GM19023 (cell line): ENCODE data around the gene OR2K2.
"Not testable (repeated sequence)": the region's sequence is repeated elsewhere in the genome, so short reads cannot be mapped to it uniquely, and the experiment has no call there.

ENCODE experiments used
- ATAC-seq: cut with Tn5 transposase; IDR thresholded peaks from one replicate; pipeline ENCODE4 v1.9.1; 2021; ENCODE audit warnings: mild to moderate bottlenecking, moderate library complexity; ENCODE audit not compliant: unreplicated experiment

Gene OR2K2, protein sequence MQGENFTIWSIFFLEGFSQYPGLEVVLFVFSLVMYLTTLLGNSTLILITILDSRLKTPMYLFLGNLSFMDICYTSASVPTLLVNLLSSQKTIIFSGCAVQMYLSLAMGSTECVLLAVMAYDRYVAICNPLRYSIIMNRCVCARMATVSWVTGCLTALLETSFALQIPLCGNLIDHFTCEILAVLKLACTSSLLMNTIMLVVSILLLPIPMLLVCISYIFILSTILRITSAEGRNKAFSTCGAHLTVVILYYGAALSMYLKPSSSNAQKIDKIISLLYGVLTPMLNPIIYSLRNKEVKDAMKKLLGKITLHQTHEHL

DNA sequence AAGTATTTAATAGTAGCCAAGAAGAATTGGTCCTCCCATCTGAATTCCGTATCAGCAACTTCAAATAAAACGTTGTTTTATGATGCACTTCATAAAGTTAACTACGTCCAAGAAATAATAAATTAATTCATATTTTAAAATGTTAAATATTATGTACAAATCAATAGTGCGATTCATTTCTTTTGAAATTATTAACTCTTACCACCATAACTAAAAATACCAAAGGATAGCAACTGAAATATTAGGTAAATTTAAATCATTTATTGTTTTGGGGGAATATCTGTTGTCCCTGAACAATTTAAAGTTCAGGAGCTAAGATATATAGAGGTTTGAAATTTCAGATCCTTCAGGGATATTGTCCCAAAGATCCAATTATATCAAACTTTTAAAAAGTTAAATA is at the start of gene OR2K2:
TSS of gene OR2K2 (minus strand) at position 101 of the 400 bp plus-strand sequence. CDS start 1,791 bp downstream, outside the sequence.
- ATAC-seq = no peak

DNA sequence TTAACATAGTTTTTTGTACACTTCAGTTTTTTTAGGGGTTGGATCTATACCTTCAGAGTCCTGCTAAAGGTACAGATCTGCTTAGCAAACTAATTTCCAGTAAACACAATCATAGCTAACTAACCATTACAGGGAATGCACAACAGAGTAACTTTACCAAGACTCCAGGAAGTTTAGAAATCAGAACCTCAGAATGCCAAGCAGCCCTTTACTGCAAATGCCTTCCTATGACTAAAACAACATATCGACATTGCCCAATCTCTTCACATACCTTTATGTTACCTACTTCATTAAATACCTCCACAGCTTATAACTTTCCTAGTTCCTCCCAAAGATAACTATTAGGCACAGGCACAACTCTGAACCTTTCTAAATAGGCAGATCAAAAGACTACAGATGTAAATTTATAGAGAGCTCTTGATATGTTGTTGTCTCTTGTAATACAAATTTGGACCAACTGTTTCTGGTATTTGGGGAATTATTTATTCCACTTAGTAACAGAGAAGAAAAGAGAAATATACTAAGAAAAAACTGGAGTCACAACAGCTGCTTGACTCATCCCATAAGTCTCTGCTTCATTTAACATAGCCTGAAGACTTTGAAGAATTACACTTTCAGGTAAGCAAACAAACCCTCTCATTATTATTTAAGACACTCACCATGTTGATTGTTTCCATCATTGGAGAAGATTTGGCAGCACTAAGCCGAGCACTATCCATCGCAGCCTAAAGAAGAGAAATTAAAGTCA is 46.0 kb upstream of the OR2K2 start:
- ATAC-seq = no peak

DNA sequence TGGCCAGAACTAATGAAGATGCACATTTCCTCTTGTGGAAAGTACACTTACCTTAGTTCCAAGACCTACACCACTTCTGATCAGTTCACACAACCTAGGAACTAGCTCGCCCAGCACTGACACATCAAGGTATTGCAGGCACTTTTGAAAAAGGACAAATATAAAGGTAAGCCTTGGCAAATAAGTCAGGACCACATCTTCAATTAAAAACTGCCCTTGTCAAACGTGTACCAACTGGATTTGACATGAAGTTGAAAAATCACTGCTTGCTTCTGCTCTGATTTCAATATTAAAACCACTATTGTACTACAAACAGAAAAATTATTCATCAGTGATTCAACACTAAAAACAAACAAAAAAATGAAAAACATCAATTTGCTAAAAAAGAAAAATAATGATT is 45.0 kb upstream of the OR2K2 start:
- ATAC-seq = no peak

DNA sequence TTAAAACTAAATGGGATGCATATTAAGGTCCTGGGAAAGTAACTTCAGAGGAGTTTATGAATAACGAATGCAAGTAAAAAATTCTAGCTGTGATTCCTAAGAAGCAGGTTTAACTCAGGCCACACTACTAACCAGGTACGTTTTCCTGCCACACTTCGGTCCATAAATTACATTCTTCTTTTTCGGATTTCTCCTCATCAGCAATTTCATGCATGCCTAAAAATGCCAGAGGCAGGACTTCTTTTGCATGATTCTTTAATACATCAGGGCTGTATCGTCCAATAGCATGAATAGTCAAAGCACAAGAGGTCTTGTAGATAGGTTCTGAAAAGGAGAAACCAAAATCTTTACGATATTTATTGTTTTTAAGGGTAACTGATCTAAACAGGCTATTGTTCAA is 42.3 kb upstream of the OR2K2 start:
- no peak for ATAC-seq

DNA sequence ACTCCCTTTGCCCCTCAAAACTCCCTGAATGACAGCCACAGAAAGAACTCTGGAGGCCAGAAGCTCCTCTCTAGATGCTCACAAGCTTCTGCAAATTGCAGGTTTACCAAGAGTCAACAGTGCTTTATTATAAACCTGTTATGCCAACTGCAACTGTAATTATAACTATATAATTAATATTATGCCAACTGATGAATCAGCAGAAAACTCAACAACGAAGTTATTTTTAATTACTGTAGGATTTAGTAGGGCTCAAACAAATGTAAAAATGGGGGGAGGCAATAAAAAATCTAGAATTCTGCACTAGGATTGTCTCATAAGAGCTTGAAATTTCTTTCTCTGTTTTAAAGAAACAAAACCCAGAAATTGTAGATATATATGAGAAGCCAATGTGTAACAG is 37.0 kb upstream of the OR2K2 start:
- ATAC-seq = no peak

DNA sequence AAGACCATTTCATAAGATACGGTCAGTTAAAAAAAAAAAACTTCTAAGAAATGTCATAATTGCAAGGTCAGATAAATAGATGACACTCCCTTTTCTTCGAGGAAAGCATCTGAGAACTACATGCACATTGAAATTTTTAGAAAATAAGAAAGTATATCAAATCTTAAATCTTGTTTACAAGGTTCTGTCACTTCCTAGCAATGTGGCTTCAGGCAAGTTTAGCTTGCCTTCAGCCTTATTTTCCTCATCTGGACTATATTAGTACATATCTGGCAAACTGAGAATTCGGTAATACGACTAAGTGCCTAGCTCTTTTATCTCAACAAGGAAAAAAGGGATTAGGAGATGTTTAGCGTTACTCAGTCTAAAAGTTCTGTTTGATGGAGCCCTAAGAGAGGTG is 32.5 kb upstream of the OR2K2 start:
- no peak for ATAC-seq

DNA sequence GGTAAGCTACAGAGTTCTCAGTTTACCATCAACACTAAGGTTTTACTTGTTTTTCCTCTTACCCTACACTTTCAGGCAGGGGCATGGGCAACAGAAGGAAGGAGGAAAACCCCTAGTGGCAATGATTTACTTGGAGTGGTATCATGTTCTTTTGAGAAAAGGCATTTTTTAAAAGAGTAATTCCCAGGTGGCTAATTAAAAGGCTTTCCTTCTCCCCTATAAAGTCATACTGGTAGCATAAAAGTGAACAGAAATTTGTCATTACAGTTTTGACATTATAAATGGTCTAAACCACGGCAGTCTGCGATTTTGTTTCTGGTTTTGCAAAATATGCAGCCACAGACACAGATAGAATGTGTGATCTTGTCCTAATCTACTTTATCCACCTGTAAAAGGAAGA is 30.9 kb upstream of the OR2K2 start:
- no peak for ATAC-seq

DNA sequence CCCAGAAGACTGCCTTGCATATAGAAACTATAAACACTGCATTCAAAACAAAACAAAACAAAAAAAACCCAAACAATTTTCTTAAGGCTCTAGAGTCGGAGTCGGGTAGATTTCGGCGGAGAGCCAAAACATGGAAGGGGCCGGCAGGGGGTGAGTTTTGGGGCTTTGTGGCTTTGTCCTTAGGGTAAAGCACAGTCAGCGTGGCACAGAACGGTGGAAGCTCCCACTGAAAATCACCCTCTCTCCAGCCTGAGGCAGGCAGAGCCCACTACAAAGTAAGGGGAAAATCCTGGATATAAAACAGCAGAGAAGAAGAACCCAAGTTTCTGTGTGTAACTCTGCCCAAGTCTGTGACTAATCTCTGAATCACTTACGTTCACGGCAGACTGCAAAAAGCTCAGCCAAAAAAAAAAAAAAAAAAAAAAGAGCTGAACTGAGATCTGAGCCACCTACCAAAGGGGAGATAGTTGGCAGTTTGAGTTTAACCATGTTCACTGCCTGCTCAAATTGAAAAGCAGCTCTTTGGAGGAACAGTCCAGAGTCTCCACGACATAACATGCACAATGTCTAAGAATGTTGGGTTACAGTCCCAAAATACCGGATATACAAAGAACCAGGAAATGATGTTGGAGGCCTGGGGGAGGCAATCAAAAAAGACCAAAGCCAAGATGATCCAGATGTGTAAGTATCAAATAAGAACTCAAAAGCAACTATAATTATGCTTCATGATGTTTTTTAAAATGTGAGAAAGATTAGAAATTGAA is 26.6 kb upstream of the OR2K2 start:
- no peak for ATAC-seq

DNA sequence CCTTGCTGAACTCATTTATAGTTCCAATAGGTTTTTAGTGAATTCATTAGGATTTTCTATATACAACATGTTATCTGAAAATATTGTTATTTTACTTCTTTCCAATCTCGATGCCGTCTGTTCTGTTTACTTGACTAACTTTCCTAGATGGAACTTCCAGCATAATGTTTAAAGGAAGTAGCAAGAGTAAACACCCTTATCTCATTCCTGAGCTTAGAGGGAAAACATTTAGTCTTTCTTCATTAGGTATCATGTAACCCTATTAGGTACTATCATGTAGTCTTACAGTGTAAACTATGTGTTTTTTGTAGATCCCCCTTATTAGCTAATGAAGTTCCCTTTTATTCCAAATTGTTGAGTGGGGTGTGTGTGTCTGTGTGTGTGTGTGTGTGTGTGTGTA is 22.5 kb upstream of the OR2K2 start:
- ATAC-seq = no peak

DNA sequence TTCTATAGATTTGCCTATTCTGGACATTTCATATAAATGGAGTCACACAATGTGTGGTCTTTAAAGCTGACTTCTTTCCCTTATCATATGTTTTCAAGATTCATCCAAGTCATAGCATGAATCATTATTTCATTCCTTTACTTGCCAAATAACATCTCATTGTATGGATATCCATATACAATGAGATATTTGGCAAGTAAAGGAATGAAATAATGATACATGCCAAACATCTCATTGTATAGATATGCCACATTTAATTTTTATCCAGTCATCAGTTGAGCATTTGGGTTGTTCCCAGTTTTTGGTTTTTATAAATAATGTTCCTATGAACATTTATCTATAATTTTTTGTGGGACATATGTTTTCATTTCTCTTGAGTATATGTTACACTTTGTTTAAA is 20.5 kb upstream of the OR2K2 start:
- no peak for ATAC-seq

DNA sequence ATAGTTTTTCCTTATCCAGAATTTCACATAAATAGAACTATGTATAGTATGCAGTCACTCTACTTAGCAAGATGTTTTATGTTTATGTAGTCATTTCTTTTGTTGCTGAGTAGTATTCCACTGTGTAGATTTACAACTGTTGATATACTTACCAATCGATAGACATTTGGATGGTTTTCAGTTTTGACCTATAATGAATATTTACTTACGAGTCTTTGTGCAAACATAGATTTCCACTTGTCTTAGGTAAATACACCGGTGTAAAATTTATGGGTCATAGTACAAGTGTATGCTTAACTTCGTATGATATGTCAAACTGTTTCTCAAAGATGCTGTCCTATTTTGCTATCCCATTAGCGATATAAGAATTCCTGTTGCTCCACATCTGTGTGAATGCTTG is 19.7 kb upstream of the OR2K2 start:
- no peak for ATAC-seq

DNA sequence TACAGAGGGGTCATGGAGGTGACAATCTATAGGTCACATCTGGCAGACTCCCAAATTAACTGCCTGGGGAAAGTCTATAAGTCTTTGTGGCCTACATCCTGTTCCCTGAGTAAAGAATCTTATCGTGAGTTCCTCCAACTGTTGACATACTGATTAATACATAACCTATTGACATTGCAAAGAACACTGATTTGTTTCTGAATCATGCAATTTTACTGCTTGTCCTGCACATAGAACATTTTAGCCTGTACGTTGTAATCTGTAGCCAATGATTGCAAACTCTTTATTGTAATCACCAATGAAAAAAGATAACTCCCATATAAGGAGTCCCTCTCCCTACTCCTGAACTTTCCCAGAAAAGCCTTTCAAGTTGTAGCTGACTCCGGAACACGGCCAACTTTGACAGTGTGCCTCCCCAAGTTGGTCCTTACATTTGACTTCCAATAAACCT is 18.8 kb upstream of the OR2K2 start:
- no peak for ATAC-seq

DNA sequence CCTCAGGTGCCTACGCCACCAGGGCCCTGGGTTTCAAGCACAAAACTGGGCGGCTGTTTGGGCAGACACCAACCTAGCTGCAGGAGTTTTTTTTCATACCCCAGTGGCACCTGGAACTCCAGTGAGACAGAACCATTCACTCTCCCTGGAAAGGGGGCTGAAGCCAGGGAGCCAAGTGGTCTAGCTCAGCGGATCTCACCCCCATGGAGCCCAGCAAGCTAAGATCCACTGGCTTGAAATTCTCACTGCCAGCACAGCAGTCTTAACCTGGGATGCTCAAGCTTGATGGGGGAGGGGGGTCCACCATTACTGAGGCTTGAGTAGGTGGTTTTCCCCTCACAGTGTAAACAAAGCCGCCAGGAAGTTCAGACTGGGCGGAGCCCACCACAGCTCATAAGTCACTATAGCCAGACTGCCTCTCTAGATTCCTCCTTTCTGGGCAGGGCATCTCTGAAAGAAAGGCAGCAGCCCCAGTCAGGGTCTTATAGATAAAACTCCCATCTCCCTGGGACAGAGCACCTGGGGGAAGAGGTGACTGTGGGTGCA is 4.4 kb upstream of the OR2K2 start:
- ATAC-seq = not testable (repeated sequence)

DNA sequence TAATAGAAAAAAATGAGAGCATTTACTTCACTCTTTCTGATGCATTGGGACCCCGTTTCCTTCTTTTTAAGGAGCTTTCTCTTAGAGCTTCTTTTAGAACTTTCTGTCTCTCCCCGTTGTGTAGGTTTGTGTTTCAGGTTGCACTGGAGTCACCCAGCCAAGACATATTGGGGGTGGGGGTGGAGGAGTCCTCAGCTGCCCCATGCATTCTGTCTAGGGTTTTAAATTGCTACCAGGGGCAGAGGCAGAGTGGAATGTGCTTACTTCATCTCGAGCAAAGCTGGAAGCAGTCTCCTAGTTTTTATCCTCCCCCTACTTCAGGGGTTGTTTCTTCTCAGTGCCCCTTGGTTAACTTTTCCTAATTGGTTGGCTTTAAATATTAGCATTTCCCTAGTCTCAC is 9.4 kb downstream of the OR2K2 start:
- ATAC-seq = no peak

DNA sequence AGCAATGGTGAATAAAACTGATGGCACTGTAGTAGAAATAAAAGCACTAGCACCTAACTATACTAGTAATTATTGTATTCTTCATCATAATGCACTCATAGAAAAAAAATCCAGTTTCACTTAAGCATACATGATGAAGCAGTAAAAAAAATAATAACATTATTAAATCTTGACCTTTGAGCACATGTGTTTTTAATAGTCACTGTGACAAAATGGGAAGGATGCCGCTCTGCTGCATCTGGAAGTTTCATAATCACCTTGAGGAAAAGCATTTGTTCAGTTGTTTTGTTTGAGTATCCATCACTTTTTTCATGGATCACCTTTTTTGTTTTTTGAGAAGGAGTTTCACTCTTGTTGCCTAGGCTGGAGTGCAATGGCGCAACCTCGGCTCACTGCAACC is 13.2 kb downstream of the OR2K2 start:
- no peak for ATAC-seq

DNA sequence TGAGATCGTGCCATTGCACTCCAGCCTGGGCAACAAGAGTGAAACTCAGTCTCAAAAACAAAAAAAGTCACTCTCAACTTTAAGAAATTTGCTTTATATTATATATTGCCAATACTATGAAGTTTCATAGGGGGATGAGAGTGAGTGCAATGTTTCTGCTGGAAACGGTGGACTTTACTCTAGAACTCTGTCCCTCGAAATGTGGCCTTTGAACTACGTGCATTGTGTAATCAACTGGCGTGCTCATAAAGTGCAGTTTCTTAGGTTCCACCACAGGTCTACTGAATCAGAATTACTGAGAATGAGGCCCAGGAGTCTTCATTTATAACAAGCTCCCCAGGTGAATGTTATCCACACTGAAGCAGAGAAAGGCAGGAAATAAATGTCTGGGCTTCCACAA is 24.1 kb downstream of the OR2K2 start:
- no peak for ATAC-seq

DNA sequence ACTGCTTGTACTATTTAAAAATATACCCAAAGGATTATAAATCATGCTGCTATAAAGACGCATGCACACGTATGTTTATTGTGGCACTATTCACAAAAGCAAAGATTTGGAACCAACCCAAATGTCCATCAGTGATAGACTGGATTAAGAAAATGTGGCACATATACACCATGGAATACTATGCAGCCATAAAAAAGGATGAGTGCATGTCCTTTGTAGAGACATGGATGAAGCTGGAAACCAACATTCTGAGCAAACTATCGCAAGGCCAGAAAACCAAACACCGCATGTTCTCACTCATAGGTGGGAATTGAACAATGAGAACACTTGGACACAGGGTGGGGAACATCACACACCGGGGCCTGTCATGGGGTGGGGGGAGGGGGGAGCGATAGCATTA is 26.0 kb downstream of the OR2K2 start:
- not testable (repeated sequence) for ATAC-seq

DNA sequence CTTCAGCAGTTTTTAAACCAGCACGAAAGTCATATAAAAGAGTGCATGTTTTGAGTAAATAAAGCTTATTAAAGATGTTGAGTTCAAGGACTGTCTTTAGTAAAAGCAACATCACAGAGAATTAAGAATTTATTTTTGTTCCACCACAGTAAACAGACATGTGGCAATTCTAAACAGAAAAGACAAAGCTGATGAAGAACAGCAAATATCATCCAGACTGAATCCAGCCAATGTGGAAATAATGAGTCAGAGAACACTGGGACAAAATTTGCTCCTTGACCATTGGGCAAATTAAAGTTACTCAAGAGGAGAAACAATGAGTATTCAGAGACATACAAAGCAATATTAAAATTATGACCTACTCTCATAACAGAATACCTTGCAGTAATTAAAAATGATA is 28.8 kb downstream of the OR2K2 start:
- ATAC-seq = no peak

DNA sequence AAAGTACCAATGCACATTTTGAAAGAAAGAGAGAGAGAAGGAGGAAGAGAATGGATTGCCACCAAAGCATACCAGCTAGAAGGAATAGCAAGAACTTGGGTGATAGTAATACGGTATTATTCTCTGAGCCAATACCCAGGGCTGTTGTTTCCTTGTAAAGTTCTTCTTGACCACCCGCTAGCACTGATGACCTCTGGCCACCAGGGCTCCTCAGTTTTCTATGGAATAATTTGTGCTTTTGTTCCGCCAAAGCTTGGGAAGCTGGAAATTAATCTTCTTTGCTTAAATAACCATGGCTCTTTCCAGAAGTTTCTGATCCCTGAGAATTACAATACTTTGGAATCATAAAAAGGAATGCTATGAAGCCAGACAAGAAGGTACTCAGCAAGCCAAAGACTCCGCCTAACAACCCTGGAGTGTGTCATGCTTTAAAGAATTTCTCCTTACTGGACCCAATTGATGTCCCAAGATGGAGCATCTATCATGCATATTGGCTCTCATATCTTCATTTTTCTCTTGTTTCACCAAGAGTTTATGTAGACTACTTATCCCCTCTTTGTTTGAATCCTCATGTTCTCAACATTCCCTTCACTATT is 29.8 kb downstream of the OR2K2 start:
- ATAC-seq = no peak

DNA sequence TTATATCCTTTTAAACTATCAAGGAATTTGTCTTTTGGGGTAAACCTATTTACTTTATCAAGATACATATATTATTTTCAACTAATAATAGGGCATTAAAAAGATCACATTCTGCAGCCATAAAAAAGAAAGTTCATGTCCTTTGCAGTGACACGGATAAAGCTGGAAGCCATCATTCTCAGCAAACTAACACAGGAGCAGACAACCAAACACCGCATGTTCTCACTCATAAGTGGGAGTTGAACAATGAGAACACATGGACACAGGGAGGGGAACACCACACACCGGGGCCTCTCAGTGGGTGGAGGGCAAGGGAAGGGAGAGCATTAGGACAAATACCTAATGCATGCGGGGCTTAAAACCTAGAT is 30.4 kb downstream of the OR2K2 start:
- ATAC-seq = not testable (repeated sequence)
